PC-3 (cell line): ENCODE data around the gene AQP3. TPM values are rescaled to one million over a fixed set of nuclear protein-coding genes. Genes with fewer than 3 reads are reported as not detected.
"Not testable (repeated sequence)": the region's sequence is repeated elsewhere in the genome, so short reads cannot be mapped to it uniquely, and the experiment has no call there.

Source experiments
- ATAC-seq: fragments of 200-7000 bp; cut with Tn5 transposase; 2 replicates; pipeline ENCODE4 v1.9.1; 2020; ENCODE audit warnings: mild to moderate bottlenecking, moderate library complexity
- BruUV-seq: library from RNA; stranded (reverse); fragments of 400-500 nt; replicated peaks from 2 replicates; lab custom pipeline; 2021; lab: Mats Ljungman, UMichigan
- CTCF ChIA-PET: fragments of 300-600 bp; sonication (Branson Sonifier 250); formaldehyde crosslinking; loops from one replicate; lab custom pipeline; 2022; ENCODE audit warnings: antibody characterized with exemption; lab: Charles Lee
- POLR2A ChIA-PET: fragments of 300-600 bp; sonication (Branson Sonifier 250); formaldehyde crosslinking; loops from one replicate; lab custom pipeline; 2022; ENCODE audit warnings: antibody characterized with exemption; ENCODE audit not compliant: unreplicated experiment; lab: Charles Lee
- DNase-seq: peaks from one replicate; pipeline ENCODE4 v3.0.0-alpha.2; 2015
- H2AFZ ChIP-seq: fragments of 300-600 bp; sonication (generic); 2 replicates; pipeline ENCODE4 v1.6.0; 2016; ENCODE audit warnings: antibody characterized with exemption, low read length
- H3F3A ChIP-seq: fragments of 300-600 bp; sonication (generic); one replicate; pipeline ENCODE4 v1.6.0; 2017; ENCODE audit warnings: antibody characterized with exemption, low read length, control low read depth, mild to moderate bottlenecking; ENCODE audit not compliant: unreplicated experiment
- H3K27ac ChIP-seq: fragments of 300-600 bp; sonication (generic); 2 replicates; pipeline ENCODE4 v1.5.1; 2016; ENCODE audit warnings: mild to moderate bottlenecking, low read length
- H3K27me3 ChIP-seq: fragments of 300-600 bp; sonication (generic); 2 replicates; pipeline ENCODE4 v1.6.1; 2016; ENCODE audit warnings: low read length, mixed read lengths
- H3K36me3 ChIP-seq: fragments of 300-600 bp; sonication (generic); 2 replicates; pipeline ENCODE4 v1.6.1; 2016; ENCODE audit warnings: low read depth, mixed run types, low read length, mixed read lengths
- H3K4me1 ChIP-seq: fragments of 300-600 bp; sonication (generic); 2 replicates; pipeline ENCODE4 v1.5.1; 2016; ENCODE audit warnings: low read length; ENCODE audit not compliant: insufficient read depth
- H3K4me2 ChIP-seq: fragments of 300-600 bp; sonication (generic); 2 replicates; pipeline ENCODE4 v1.6.0; 2016; ENCODE audit warnings: low read length
- H3K4me3 ChIP-seq: fragments of 300-600 bp; sonication (generic); 2 replicates; pipeline ENCODE4 v1.5.1; 2016; ENCODE audit warnings: mild to moderate bottlenecking, low read length, mixed read lengths
- H3K79me2 ChIP-seq: fragments of 300-600 bp; sonication (generic); 2 replicates; pipeline ENCODE4 v1.6.1; 2017; ENCODE audit warnings: low read length, mixed read lengths
- H3K9ac ChIP-seq: fragments of 300-600 bp; sonication (generic); 2 replicates; pipeline ENCODE4 v1.6.0; 2016; ENCODE audit warnings: mild to moderate bottlenecking, low read length
- H3K9me2 ChIP-seq: fragments of 300-600 bp; sonication (generic); replicated peaks from 2 replicates; pipeline ENCODE4 v1.6.1; 2016; ENCODE audit warnings: mixed run types, low read length, mixed read lengths
- H3K9me3 ChIP-seq: fragments of 300-600 bp; sonication (generic); 2 replicates; pipeline ENCODE4 v1.6.1; 2016; ENCODE audit warnings: low read length, mixed read lengths
- H4K20me1 ChIP-seq: fragments of 300-600 bp; sonication (generic); 2 replicates; pipeline ENCODE4 v1.6.1; 2016; ENCODE audit warnings: low read length, mixed read lengths
- CTCF ChIP-seq: fragments of 300-600 bp; sonication (generic); conservative IDR thresholded peaks from 2 replicates; pipeline ENCODE4 v1.5.1; 2017; ENCODE audit warnings: antibody characterized with exemption, low read depth, mild to moderate bottlenecking, low read length
- EZH2 ChIP-seq: fragments of 300-600 bp; sonication (generic); IDR thresholded peaks from one replicate; pipeline ENCODE4 v1.6.1; 2017; ENCODE audit warnings: antibody characterized with exemption, mild to moderate bottlenecking, low read length; ENCODE audit not compliant: unreplicated experiment
- EZH2phosphoT487 ChIP-seq: fragments of 300-600 bp; sonication (generic); IDR thresholded peaks from 2 replicates; pipeline ENCODE4 v1.6.1; 2018; ENCODE audit warnings: mild to moderate bottlenecking, antibody characterized with exemption, low read length, borderline replicate concordance
- intact Hi-C: fragments of 100-400 bp; cut with micrococcal nuclease; formaldehyde crosslinking; loops from 2 replicates; pipeline ENCODE4 v1.9.0; 2023
- microRNA-seq: library from miRNA; unstranded; fragments of <30 nt; microRNA quantifications from one replicate; pipeline ENCODE4 v1.1.0, GENCODE V29; 2020; ENCODE audit not compliant: unreplicated experiment
- total RNA-seq: library from RNA; depleted of rRNA; stranded (reverse); fragments of >200 nt; gene quantifications from 2 replicates; pipeline ENCODE4 v1.2.3, GENCODE V29; 2014; rRNA removed

AQP3 gene
- total RNA-seq, 1 experiment from 2014 or later = 5.1 TPM

DNA sequence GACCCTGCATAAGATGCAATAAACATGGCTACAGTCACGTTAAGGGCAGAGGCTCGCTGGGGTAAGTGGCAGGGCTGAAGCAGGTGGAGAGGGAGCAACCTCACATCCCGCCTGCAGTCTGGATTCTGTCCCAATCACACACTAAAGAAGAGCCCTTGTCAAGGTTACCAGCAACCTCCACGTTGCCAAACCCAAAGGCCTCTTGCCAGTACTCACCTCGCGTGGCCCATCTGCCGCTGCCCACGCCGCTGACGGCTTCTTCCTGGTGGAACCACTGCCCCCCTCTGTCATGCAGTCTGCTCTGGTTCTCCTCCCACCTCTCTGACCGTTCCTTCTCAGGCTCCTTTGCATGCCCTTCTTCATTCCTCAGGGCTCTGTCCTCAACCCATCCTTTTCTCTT, 53.8 kb downstream of the AQP3 start:
- Histone ChIP-seq H3K27ac (no peak overlapping the region), H3K27me3 (no peaks in the 10 kb centered on the region), H3K9ac (no peak overlapping the region), H3K9me3 (no peaks in the 10 kb centered on the region), H3K79me2 (no peaks in the 10 kb centered on the region), H3K36me3 (no peaks in the 10 kb centered on the region), H2AFZ (no peak overlapping the region), H3K9me2 (no peaks in the 10 kb centered on the region), H3F3A (no peaks in the 10 kb centered on the region), H4K20me1 (no peaks in the 10 kb centered on the region), H3K4me2 (no peak overlapping the region), H3K4me1 (peaks cover 6% of the 10 kb centered on the region; the same call in 1 of the 2 replicates), H3K4me3 (no peak overlapping the region)
- TF ChIP-seq EZH2phosphoT487 (no peak), EZH2 (no peak), CTCF (no peak)
- POLR2A ChIA-PET = no interaction called here
- intact Hi-C loops = no loop called here
- CTCF ChIA-PET = no interaction called here
- no peak for ATAC-seq
- no TSS peak for BruUV-seq
- DNase-seq = no peak

DNA sequence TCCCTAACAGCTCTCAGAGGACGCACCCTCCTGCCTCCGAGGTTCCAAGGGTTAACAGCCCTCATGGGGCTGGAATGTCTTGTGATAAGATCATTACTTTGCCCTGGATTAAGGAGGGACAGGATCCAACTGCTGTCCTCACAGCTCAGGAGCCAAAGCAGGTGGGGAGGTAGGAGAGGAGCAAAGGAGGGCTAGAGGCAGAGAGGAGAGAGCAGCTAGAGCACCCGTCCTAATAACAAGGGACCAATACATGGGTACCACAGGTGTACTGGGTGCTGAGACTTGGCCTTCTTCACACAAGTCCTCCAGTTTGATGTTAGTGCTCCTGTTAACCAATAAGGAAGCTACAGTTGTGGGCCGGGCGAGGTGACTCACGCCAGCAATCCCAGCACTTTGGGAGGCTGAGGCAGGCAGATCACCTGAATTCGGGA, 54.8 kb downstream of the AQP3 start:
- H2AFZ ChIP-seq, H3K4me2 ChIP-seq, H3K9me2 ChIP-seq, H3K27ac ChIP-seq, H3F3A ChIP-seq, BruUV-seq, H3K36me3 ChIP-seq, intact Hi-C loops, H3K9ac ChIP-seq, H3K4me3 ChIP-seq, DNase-seq, CTCF ChIA-PET, H4K20me1 ChIP-seq, ATAC-seq, POLR2A ChIA-PET, H3K9me3 ChIP-seq, H3K27me3 ChIP-seq, H3K79me2 ChIP-seq, H3K4me1 ChIP-seq: not testable (repeated sequence)

Small RNA genes lying within 50 kb of the gene (microRNA-seq; reads per million reads assigned to microRNA genes)
- not detected for gene MIR6851

Other genes with a start within 250 kb of the AQP3 start
- not detected in 2 replicates for gene SPINK4, start 207.4 kb downstream of the AQP3 start, total RNA-seq
- gene BAG1, start 182.9 kb downstream of the AQP3 start, total RNA-seq = 103 and 132 TPM in 2 replicates
- 64.2 and 65.0 TPM in 2 replicates for gene CHMP5, start 182.5 kb downstream of the AQP3 start, total RNA-seq
- gene NFX1, start 157.1 kb downstream of the AQP3 start, total RNA-seq = 12.5 and 15.4 TPM in 2 replicates
- not detected in 2 replicates for gene AQP7, start 45.0 kb downstream of the AQP3 start, total RNA-seq
- 35.9 and 55.2 TPM in 2 replicates for gene NOL6, start 26.3 kb upstream of the AQP3 start, total RNA-seq
- 5.4 and 13.5 TPM in 2 replicates for gene ANKRD18B, start 76.7 kb upstream of the AQP3 start, total RNA-seq